Keratinocyte (primary cell): ENCODE results near the gene FNDC3B. TPM values are rescaled to one million over a fixed set of nuclear protein-coding genes. Genes with fewer than 3 reads are reported as not detected.

Experiments
- DNase-seq: peaks from one replicate; pipeline ENCODE4 v3.0.0-alpha.2; 2011; ENCODE audit warnings: low read depth, missing footprints, low spot score
- FAIRE-seq: peaks from 2 replicates; lab custom pipeline; 2011; peaks lifted over from hg19 to GRCh38; lab: Jason Lieb, UNC
- H2AFZ ChIP-seq: 2 replicates; pipeline ENCODE4 v1.6.0; 2012; ENCODE audit warnings: low read length, control low read depth, inconsistent platforms; ENCODE audit not compliant: control insufficient read depth
- H3K27ac ChIP-seq: 2 replicates; pipeline ENCODE4 v1.5.1; 2011; ENCODE audit warnings: low read length; ENCODE audit not compliant: control insufficient read depth, insufficient read depth
- H3K27me3 ChIP-seq: 3 replicates; pipeline ENCODE4 v1.6.0; 2011; ENCODE audit warnings: low read length; ENCODE audit not compliant: control insufficient read depth, insufficient read depth; ENCODE audit errors: extremely low read depth
- H3K36me3 ChIP-seq, 2 experiments: 2 replicates in 1 of 2; 3 replicates in 1 of 2; pipeline ENCODE4 v1.5.1; 2011; ENCODE audit warnings: low read length in 2 of 2, mild to moderate bottlenecking in 1 of 2; ENCODE audit not compliant: control insufficient read depth in 2 of 2, insufficient read depth in 2 of 2; ENCODE audit errors: extremely low read depth in 1 of 2
- H3K4me1 ChIP-seq: 3 replicates; pipeline ENCODE4 v1.5.1; 2011; ENCODE audit warnings: low read length; ENCODE audit not compliant: control insufficient read depth, insufficient read depth; ENCODE audit errors: extremely low read depth
- H3K4me2 ChIP-seq: 3 replicates; pipeline ENCODE4 v1.6.0; 2011; ENCODE audit warnings: low read depth, low read length; ENCODE audit not compliant: control insufficient read depth, insufficient read depth; ENCODE audit errors: extremely low read depth
- H3K4me3 ChIP-seq, 3 experiments: fragments of 200-600 bp in 1 of 3; sonication (generic) in 1 of 3; 2 replicates in 2 of 3; 3 replicates in 1 of 3; pipeline ENCODE4 v1.5.1; 2011 to 2016; ENCODE audit warnings: low read length in 3 of 3, mild to moderate bottlenecking in 3 of 3, control low read depth in 2 of 3, inconsistent platforms in 1 of 3, low read depth in 1 of 3, mixed read lengths in 1 of 3, mixed run types in 1 of 3, moderate library complexity in 1 of 3; ENCODE audit not compliant: control insufficient read depth in 2 of 3, insufficient read depth in 2 of 3; ENCODE audit errors: extremely low read depth in 1 of 3
- H3K79me2 ChIP-seq: 2 replicates; pipeline ENCODE4 v1.6.0; 2012; ENCODE audit warnings: low read length; ENCODE audit not compliant: control insufficient read depth, insufficient read depth
- H3K9ac ChIP-seq: 3 replicates; pipeline ENCODE4 v1.6.0; 2011; ENCODE audit warnings: low read length; ENCODE audit not compliant: control insufficient read depth, insufficient read depth; ENCODE audit errors: extremely low read depth
- H3K9me1 ChIP-seq: 3 replicates; pipeline ENCODE4 v1.6.0; 2011; ENCODE audit warnings: low read length; ENCODE audit not compliant: control insufficient read depth, insufficient read depth; ENCODE audit errors: extremely low read depth
- H3K9me3 ChIP-seq: 2 replicates; pipeline ENCODE4 v1.5.1; 2012; ENCODE audit warnings: low read depth, low read length; ENCODE audit not compliant: control insufficient read depth
- H4K20me1 ChIP-seq: 3 replicates; pipeline ENCODE4 v1.6.0; 2011; ENCODE audit warnings: low read length; ENCODE audit not compliant: control insufficient read depth, insufficient read depth; ENCODE audit errors: extremely low read depth
- EZH2 ChIP-seq: IDR thresholded peaks from one replicate; pipeline ENCODE4 v1.6.1; 2012; ENCODE audit warnings: inconsistent platforms, mild to moderate bottlenecking, low read length, moderate library complexity
- dilution Hi-C: fragments of 300-500 bp; cut with MboI; formaldehyde crosslinking; loops from one replicate; pipeline ENCODE4 v1.7.0; 2020; ENCODE audit warnings: low sequenced_read_pairs; ENCODE audit not compliant: extremely low pct_ligation_motif_present
- polyA plus RNA-seq, 5 experiments: library from polyadenylated mRNA; depleted of rRNA in 3 of 5; stranded (reverse) in 3 of 5; stranded (forward) in 1 of 5; unstranded in 1 of 5; fragments of >200 nt; gene quantifications; 1 replicate in 1 of 5; 2 replicates in 3 of 5; 3 replicates in 1 of 5; pipeline versions ENCODE4 v1.2.1 to v1.2.3, GENCODE V29; 2011 to 2012; ENCODE audit warnings: missing spikeins in 2 of 5, low read depth in 1 of 5, low replicate concordance in 1 of 5
- TF ChIP-seq, protein P1 (sequence below), 3 experiments: IDR thresholded peaks in 1 of 3; conservative IDR thresholded peaks in 1 of 3; optimal IDR thresholded peaks in 1 of 3; 2 replicates in 2 of 3; 3 replicates in 1 of 3; pipeline versions ENCODE3 to v1.5.1; 2011; ENCODE audit warnings: low read length in 3 of 3, mild to moderate bottlenecking in 3 of 3, moderate library complexity in 2 of 3, control low read depth in 1 of 3, inconsistent platforms in 1 of 3; ENCODE audit not compliant: insufficient read depth in 2 of 3; ENCODE audit errors: extremely low read depth in 1 of 3

Gene FNDC3B
- polyA plus RNA-seq, 1 donor (not counting 4 experiments of a cell fraction or from before 2014, with no cell fraction given) = 31.4 TPM

DNA sequence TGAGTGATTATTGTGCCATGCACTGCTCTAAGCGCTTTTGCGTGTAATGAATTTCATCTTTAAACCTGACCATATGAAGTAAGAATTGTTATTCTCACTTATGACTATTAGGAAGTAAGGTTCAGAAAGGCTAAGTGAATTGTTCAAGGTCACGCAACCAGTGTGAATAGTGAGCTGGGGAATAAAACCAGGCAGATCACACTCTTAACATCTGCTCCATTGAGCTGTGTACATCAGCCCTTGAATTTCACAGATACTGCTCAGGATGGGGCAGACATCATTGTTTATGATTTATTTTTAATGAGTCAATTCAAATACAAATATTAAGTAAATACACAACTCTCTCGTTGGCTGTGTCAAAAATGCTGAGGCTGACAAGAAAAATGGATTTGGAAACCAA is 184.5 kb downstream of the FNDC3B start:
- Histone ChIP-seq H3K9me1 (no peaks in the 10 kb centered on the region), H3K36me3 (peaks cover 0 to 8% of the 10 kb centered on the region in 2 experiments), H3K4me1 (peaks cover 17% of the 10 kb centered on the region), H3K27ac (no peak overlapping the region), H2AFZ (no peak overlapping the region), H3K4me2 (no peak overlapping the region), H3K27me3 (no peaks in the 10 kb centered on the region), H4K20me1 (peaks cover 2% of the 10 kb centered on the region), H3K9me3 (no peaks in the 10 kb centered on the region), H3K9ac (no peak overlapping the region), H3K4me3 (no peak overlapping the region), H3K79me2 (peaks cover 60% of the 10 kb centered on the region)
- DNase-seq (no peak), FAIRE-seq (no peak)
- no peak for TF ChIP-seq EZH2
- TF ChIP-seq, protein P1, sequence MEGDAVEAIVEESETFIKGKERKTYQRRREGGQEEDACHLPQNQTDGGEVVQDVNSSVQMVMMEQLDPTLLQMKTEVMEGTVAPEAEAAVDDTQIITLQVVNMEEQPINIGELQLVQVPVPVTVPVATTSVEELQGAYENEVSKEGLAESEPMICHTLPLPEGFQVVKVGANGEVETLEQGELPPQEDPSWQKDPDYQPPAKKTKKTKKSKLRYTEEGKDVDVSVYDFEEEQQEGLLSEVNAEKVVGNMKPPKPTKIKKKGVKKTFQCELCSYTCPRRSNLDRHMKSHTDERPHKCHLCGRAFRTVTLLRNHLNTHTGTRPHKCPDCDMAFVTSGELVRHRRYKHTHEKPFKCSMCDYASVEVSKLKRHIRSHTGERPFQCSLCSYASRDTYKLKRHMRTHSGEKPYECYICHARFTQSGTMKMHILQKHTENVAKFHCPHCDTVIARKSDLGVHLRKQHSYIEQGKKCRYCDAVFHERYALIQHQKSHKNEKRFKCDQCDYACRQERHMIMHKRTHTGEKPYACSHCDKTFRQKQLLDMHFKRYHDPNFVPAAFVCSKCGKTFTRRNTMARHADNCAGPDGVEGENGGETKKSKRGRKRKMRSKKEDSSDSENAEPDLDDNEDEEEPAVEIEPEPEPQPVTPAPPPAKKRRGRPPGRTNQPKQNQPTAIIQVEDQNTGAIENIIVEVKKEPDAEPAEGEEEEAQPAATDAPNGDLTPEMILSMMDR (optimal IDR thresholded peaks at IDR 0.05 in 1 of 3, IDR thresholded peaks at IDR 0.05 in 1 of 3, conservative IDR thresholded peaks at IDR 0.05 in 1 of 3; ENCODE audit: extremely low read depth in 1 of 3, insufficient read depth in 2 of 3, low read length in 3 of 3) = no peak
- dilution Hi-C loops = no loop called here

GRCh38 chr3:172224560-172225214 is 185.3 kb downstream of the FNDC3B start:
- no peak overlapping the region for H3K27ac ChIP-seq
- peaks cover 2% of the 10 kb centered on the region for H4K20me1 ChIP-seq
- dilution Hi-C loops = no loop called here

More at GRCh38 chr3:172224560-172225214, 185.3 kb downstream of the FNDC3B start:
- Histone ChIP-seq H3K27me3 (no peaks in the 10 kb centered on the region), H3K4me3 (no peak overlapping the region), H3K4me1 (peaks cover 17% of the 10 kb centered on the region), H3K79me2 (peaks cover 53% of the 10 kb centered on the region), H3K4me2 (no peak overlapping the region), H3K36me3 (peaks cover 0 to 8% of the 10 kb centered on the region in 2 experiments), H3K9me1 (no peaks in the 10 kb centered on the region), H3K9me3 (no peaks in the 10 kb centered on the region), H3K9ac (no peak overlapping the region), H2AFZ (no peak overlapping the region)
- TF ChIP-seq, protein P1 (optimal IDR thresholded peaks at IDR 0.05 in 1 of 3, IDR thresholded peaks at IDR 0.05 in 1 of 3, conservative IDR thresholded peaks at IDR 0.05 in 1 of 3; ENCODE audit: extremely low read depth in 1 of 3, insufficient read depth in 2 of 3, low read length in 3 of 3) = no peak
- no peak for TF ChIP-seq EZH2
- no peak for FAIRE-seq
- no peak for DNase-seq
